HepG2 (cell line): ENCODE results near the gene AGFG1. TPM values are rescaled to one million over a fixed set of nuclear protein-coding genes. Genes with fewer than 3 reads are reported as not detected.

Source experiments
- BCL3 ChIP-seq: sonication (generic); formaldehyde crosslinking; IDR thresholded peaks from 2 replicates; pipeline ENCODE4 v1.5.1; 2020; ENCODE audit warnings: mild to moderate bottlenecking, missing genetic modification reagents, moderate library complexity
- CENPT ChIP-seq: sonication (generic); formaldehyde crosslinking; IDR thresholded peaks from 2 replicates; pipeline ENCODE4 v1.8.0; 2022; ENCODE audit warnings: low read depth, mild to moderate bottlenecking, moderate library complexity, missing genetic modification reagents
- CREBL2 ChIP-seq: sonication (generic); formaldehyde crosslinking; IDR thresholded peaks from 2 replicates; pipeline ENCODE4 v1.8.1; 2023; ENCODE audit warnings: missing genetic modification reagents, mild to moderate bottlenecking, borderline replicate concordance
- ELK4 ChIP-seq: sonication (generic); formaldehyde crosslinking; IDR thresholded peaks from 2 replicates; pipeline ENCODE4 v1.9.0; 2021; ENCODE audit warnings: missing genetic modification reagents, borderline replicate concordance
- FOXK2 ChIP-seq: fragments of 450-650 bp; IDR thresholded peaks from 2 replicates; pipeline ENCODE4 v1.6.1; 2016
- FOXP1 ChIP-seq, 2 experiments: fragments of 450-650 bp in 1 of 2; IDR thresholded peaks; 2 replicates each; pipeline ENCODE4 v1.6.1; 2017 to 2018; ENCODE audit warnings: antibody characterized with exemption in 1 of 2
- MBNL3 ChIP-seq: fragments of 250-450 bp; sonication (Bioruptor Pico); conservative IDR thresholded peaks from 2 replicates; pipeline ENCODE4 v1.8.0; 2022; ENCODE audit warnings: mild to moderate bottlenecking, inconsistent platforms
- PLRG1 ChIP-seq: fragments of 450-650 bp; conservative IDR thresholded peaks from 2 replicates; pipeline ENCODE4 v1.6.1; 2016
- REPIN1 ChIP-seq: sonication (generic); formaldehyde crosslinking; IDR thresholded peaks from 2 replicates; pipeline ENCODE4 v1.8.0; 2022; ENCODE audit warnings: missing genetic modification reagents, low read depth, mild to moderate bottlenecking, borderline replicate concordance
- REXO4 ChIP-seq: sonication (generic); formaldehyde crosslinking; IDR thresholded peaks from 2 replicates; pipeline ENCODE4 v1.8.0; 2022; ENCODE audit warnings: missing genetic modification reagents, mild to moderate bottlenecking, borderline replicate concordance
- TBP ChIP-seq: sonication (generic); formaldehyde crosslinking; IDR thresholded peaks from 2 replicates; pipeline ENCODE4 v1.5.0; 2020; ENCODE audit warnings: missing genetic modification reagents
- ZFP36 ChIP-seq: fragments of 150-350 bp; IDR thresholded peaks from 2 replicates; pipeline ENCODE4 v1.6.1; 2018; ENCODE audit warnings: borderline replicate concordance, low read length, low read depth; ENCODE audit not compliant: partially characterized antibody
- ZKSCAN8 ChIP-seq: IDR thresholded peaks from 2 replicates; pipeline ENCODE4 v1.6.1; 2016; ENCODE audit warnings: borderline replicate concordance, missing genetic modification reagents, missing compliant biosample characterization
- ZNF143 ChIP-seq: sonication (generic); formaldehyde crosslinking; IDR thresholded peaks from 2 replicates; pipeline ENCODE4 v1.4.0; 2020; ENCODE audit warnings: missing genetic modification reagents
- ZNF18 ChIP-seq: sonication (generic); formaldehyde crosslinking; IDR thresholded peaks from 2 replicates; pipeline ENCODE4 v1.8.0; 2022; ENCODE audit warnings: mild to moderate bottlenecking, missing genetic modification reagents; ENCODE audit not compliant: insufficient replicate concordance
- ZNF281 ChIP-seq: sonication (generic); formaldehyde crosslinking; IDR thresholded peaks from 2 replicates; pipeline ENCODE4 v1.4.0; 2020; ENCODE audit warnings: missing genetic modification reagents, borderline replicate concordance
- ZNF562 ChIP-seq: sonication (generic); formaldehyde crosslinking; IDR thresholded peaks from 2 replicates; pipeline ENCODE4 v1.8.0; 2022; ENCODE audit warnings: missing genetic modification reagents, borderline replicate concordance
- ZNF687 ChIP-seq: sonication (generic); formaldehyde crosslinking; IDR thresholded peaks from 2 replicates; pipeline ENCODE4 v1.5.1; 2020; ENCODE audit warnings: mild to moderate bottlenecking, missing genetic modification reagents, moderate library complexity
- polyA plus RNA-seq, 8 experiments: library from polyadenylated mRNA; depleted of rRNA in 3 of 8; stranded (reverse) in 7 of 8; unstranded in 1 of 8; fragments of >200 nt; fragmentation: Illumina TruSeq in 4 of 8; extraction: Trizol in 4 of 8; gene quantifications; 2 replicates each; pipeline versions ENCODE4 v1.2.1 to v1.2.3, GENCODE V29; 2011 to 2016; ENCODE audit warnings: low read depth in 4 of 8, missing spikeins in 1 of 8, mixed read lengths in 1 of 8; ENCODE audit not compliant: insufficient read depth in 1 of 8
- total RNA-seq, 5 experiments: library from RNA; depleted of rRNA; stranded (reverse); fragments of >200 nt; fragmentation: Illumina TruSeq; extraction: Trizol; gene quantifications; 2 replicates each; pipeline ENCODE4 v1.2.3, GENCODE V29; 2016; ENCODE audit warnings: low read depth in 1 of 5

Gene AGFG1
- total and polyA plus RNA-seq, 2 of the 13 experiments (the other 11 are each of a cell fraction or from before 2014, with no cell fraction given): 145 to 168 TPM

GRCh38 chr2:227545990-227546389 lies 74.0 kb downstream of the AGFG1 start (continued):
- TF ChIP-seq ZNF281 (CRISPR knock-in tag): peak; percentile 77; the same call in 1 of the 2 replicates
- TF ChIP-seq ZKSCAN8 (CRISPR knock-in tag): no peak
- TF ChIP-seq MBNL3 (CRISPR knock-in tag): no peak
- 0 out of 2 replicates have a peak, but pooled peaks have one; percentile 28 for TF ChIP-seq REPIN1
- no peak for TF ChIP-seq PLRG1
- TF ChIP-seq FOXK2: no peak
- no peak for TF ChIP-seq TBP
- TF ChIP-seq REXO4 (CRISPR knock-in tag): no peak
- TF ChIP-seq CENPT: no peak
- peak; percentile 44; the same call in 1 of the 2 replicates for TF ChIP-seq ZNF687 (CRISPR knock-in tag)
- TF ChIP-seq ZFP36: no peak
- TF ChIP-seq ZNF18: no peak
- TF ChIP-seq ZNF562 (CRISPR knock-in tag): no peak
- TF ChIP-seq BCL3 (CRISPR knock-in tag): no peak
- no peak for TF ChIP-seq CREBL2 (CRISPR knock-in tag)
- no peak for TF ChIP-seq ELK4 (CRISPR knock-in tag)
- TF ChIP-seq ZNF143: no peak
- no peak for TF ChIP-seq FOXP1 (IDR thresholded peaks at IDR 0.05)
- no peak for TF ChIP-seq FOXP1 (CRISPR knock-in tag; IDR thresholded peaks at IDR 0.05)
